HepG2 (cell line): ENCODE results near the gene SLC4A7. TPM values are rescaled to one million over a fixed set of nuclear protein-coding genes. Genes with fewer than 3 reads are reported as not detected.

ENCODE experiments used
- ARNT ChIP-seq: fragments of 450-650 bp; IDR thresholded peaks from 2 replicates; pipeline ENCODE4 v1.6.1; 2017
- ELF4 ChIP-seq: sonication (generic); formaldehyde crosslinking; IDR thresholded peaks from 2 replicates; pipeline ENCODE4 v1.5.0; 2020; ENCODE audit warnings: missing genetic modification reagents, mild to moderate bottlenecking, moderate library complexity, borderline replicate concordance
- FOXO1 ChIP-seq: sonication (generic); formaldehyde crosslinking; IDR thresholded peaks from 2 replicates; pipeline ENCODE4 v1.4.0; 2020; ENCODE audit warnings: missing genetic modification reagents
- IKZF4 ChIP-seq: sonication (generic); formaldehyde crosslinking; IDR thresholded peaks from 2 replicates; pipeline ENCODE4 v1.5.1; 2020; ENCODE audit warnings: borderline replicate concordance, mild to moderate bottlenecking, low read depth, missing genetic modification reagents; ENCODE audit errors: not compliant biosample characterization
- JARID2 ChIP-seq: sonication (generic); formaldehyde crosslinking; IDR thresholded peaks from 2 replicates; pipeline ENCODE4 v1.8.1; 2023; ENCODE audit warnings: missing genetic modification reagents, inconsistent platforms; ENCODE audit not compliant: insufficient replicate concordance
- MED13 ChIP-seq: sonication (generic); formaldehyde crosslinking; IDR thresholded peaks from 2 replicates; pipeline ENCODE4 v1.5.0; 2020; ENCODE audit warnings: missing genetic modification reagents
- MLLT10 ChIP-seq: sonication (generic); formaldehyde crosslinking; IDR thresholded peaks from 2 replicates; pipeline ENCODE4 v1.4.0; 2020; ENCODE audit warnings: missing genetic modification reagents
- PCBP1 ChIP-seq: fragments of 200-400 bp; formaldehyde crosslinking; IDR thresholded peaks from 2 replicates; pipeline ENCODE4 v1.6.1; 2017; ENCODE audit warnings: mild to moderate bottlenecking, low read depth, low read length, borderline replicate concordance
- SP4 ChIP-seq: sonication (generic); formaldehyde crosslinking; IDR thresholded peaks from 2 replicates; pipeline ENCODE4 v1.8.1; 2023; ENCODE audit warnings: mild to moderate bottlenecking, missing genetic modification reagents
- ZNF382 ChIP-seq: sonication (generic); formaldehyde crosslinking; IDR thresholded peaks from 2 replicates; pipeline ENCODE4 v1.5.0; 2020; ENCODE audit warnings: missing genetic modification reagents, mild to moderate bottlenecking, borderline replicate concordance
- ZNF44 ChIP-seq: sonication (generic); formaldehyde crosslinking; IDR thresholded peaks from 2 replicates; pipeline ENCODE4 v1.5.1; 2020; ENCODE audit warnings: mild to moderate bottlenecking, missing genetic modification reagents
- ZNF446 ChIP-seq: sonication (generic); formaldehyde crosslinking; IDR thresholded peaks from 2 replicates; pipeline ENCODE4 v1.5.0; 2020; ENCODE audit warnings: mild to moderate bottlenecking, missing genetic modification reagents
- ZNF75D ChIP-seq: sonication (generic); formaldehyde crosslinking; IDR thresholded peaks from 2 replicates; pipeline ENCODE4 v1.8.1; 2023; ENCODE audit warnings: missing genetic modification reagents, mild to moderate bottlenecking, borderline replicate concordance
- ZNF782 ChIP-seq: sonication (generic); formaldehyde crosslinking; IDR thresholded peaks from 2 replicates; pipeline ENCODE4 v1.4.0; 2020; ENCODE audit warnings: missing genetic modification reagents, mild to moderate bottlenecking, borderline replicate concordance
- ZNF792 ChIP-seq: IDR thresholded peaks from 2 replicates; pipeline ENCODE4 v1.6.1; 2016
- ZNF839 ChIP-seq: sonication (generic); formaldehyde crosslinking; IDR thresholded peaks from 2 replicates; pipeline ENCODE4 v1.4.0; 2020; ENCODE audit warnings: missing genetic modification reagents, mild to moderate bottlenecking, borderline replicate concordance
- ZNF879 ChIP-seq: sonication (generic); formaldehyde crosslinking; IDR thresholded peaks from 2 replicates; pipeline ENCODE4 v1.8.1; 2023; ENCODE audit warnings: missing genetic modification reagents
- polyA plus RNA-seq, 8 experiments: library from polyadenylated mRNA; depleted of rRNA in 3 of 8; stranded (reverse) in 7 of 8; unstranded in 1 of 8; fragments of >200 nt; fragmentation: Illumina TruSeq in 4 of 8; extraction: Trizol in 4 of 8; gene quantifications; 2 replicates each; pipeline versions ENCODE4 v1.2.1 to v1.2.3, GENCODE V29; 2011 to 2016; ENCODE audit warnings: low read depth in 4 of 8, missing spikeins in 1 of 8, mixed read lengths in 1 of 8; ENCODE audit not compliant: insufficient read depth in 1 of 8
- total RNA-seq, 5 experiments: library from RNA; depleted of rRNA; stranded (reverse); fragments of >200 nt; fragmentation: Illumina TruSeq; extraction: Trizol; gene quantifications; 2 replicates each; pipeline ENCODE4 v1.2.3, GENCODE V29; 2016; ENCODE audit warnings: low read depth in 1 of 5
- TF ChIP-seq, protein P1 (sequence below): sonication (generic); formaldehyde crosslinking; IDR thresholded peaks from 2 replicates; pipeline ENCODE4 v1.5.0; 2020; ENCODE audit warnings: mild to moderate bottlenecking, missing genetic modification reagents
- TF ChIP-seq, protein P2 (sequence below): IDR thresholded peaks from 2 replicates; pipeline ENCODE4 v1.6.1; 2016; ENCODE audit warnings: control low read depth
- TF ChIP-seq, protein P3 (sequence below): sonication (generic); formaldehyde crosslinking; IDR thresholded peaks from 2 replicates; pipeline ENCODE4 v1.4.0; 2020; ENCODE audit warnings: mild to moderate bottlenecking, missing genetic modification reagents
- TF ChIP-seq, protein P4 (sequence below): sonication (generic); IDR thresholded peaks from 2 replicates; pipeline ENCODE4 v1.6.1; 2016; ENCODE audit warnings: low read depth, borderline replicate concordance
- TF ChIP-seq, protein P5 (sequence below): sonication (generic); formaldehyde crosslinking; IDR thresholded peaks from 2 replicates; pipeline ENCODE4 v1.4.0; 2020; ENCODE audit warnings: low read depth, missing genetic modification reagents

The SLC4A7 gene
- total and polyA plus RNA-seq, 2 of the 13 experiments (the other 11 are each of a cell fraction or from before 2014, with no cell fraction given): 16.4 to 43.8 TPM

DNA sequence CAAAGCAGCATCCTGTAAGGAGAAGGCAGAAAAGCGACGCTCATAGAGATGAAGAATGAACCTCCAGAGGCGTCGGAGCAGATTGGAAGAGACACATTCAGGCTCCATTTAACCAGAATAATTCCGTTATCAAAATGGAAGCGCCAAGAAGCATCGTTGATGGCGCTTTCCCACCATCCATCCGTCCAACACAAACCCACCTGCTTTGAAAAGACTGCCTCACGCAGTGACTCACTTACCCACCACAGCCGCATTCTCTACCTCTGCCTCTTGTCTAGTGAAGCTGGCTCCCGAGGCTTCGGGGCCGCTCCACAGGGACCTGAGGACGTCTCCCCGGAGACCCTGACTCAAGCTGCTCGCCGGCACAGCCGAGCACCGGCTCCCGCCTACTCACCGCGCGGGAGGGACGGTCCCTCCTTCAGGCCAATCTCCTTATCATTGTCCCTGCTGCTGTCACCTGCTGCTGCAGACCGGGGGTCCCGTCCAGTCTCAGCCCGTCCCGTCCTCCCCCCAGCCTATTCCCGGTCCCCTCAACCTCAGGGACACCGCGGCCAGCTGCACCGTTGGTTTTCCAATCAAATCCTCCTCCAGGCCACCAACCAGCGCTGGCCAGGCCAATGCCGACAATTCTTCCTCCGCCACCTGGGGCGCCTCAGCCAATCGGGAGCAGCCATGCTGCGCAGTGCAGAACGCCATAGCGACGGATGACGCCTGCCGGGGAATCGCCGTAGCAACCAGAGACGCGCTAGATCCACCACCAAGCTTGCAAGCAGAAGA is 115.2 kb downstream of the SLC4A7 start, which contains the start of gene NEK10 (continued):
- TF ChIP-seq IKZF4 (CRISPR knock-in tag) (no peak), ELF4 (CRISPR knock-in tag) (no peak), ZNF792 (CRISPR knock-in tag) (no peak), ZNF879 (CRISPR knock-in tag) (no peak), MED13 (CRISPR knock-in tag) (no peak), JARID2 (CRISPR knock-in tag) (no peak), ZNF839 (CRISPR knock-in tag) (no peak), PCBP1 (no peak), SP4 (CRISPR knock-in tag) (no peak), ZNF782 (CRISPR knock-in tag) (0 out of 2 replicates have a peak, but pooled peaks have one; percentile 59), ZNF446 (CRISPR knock-in tag) (no peak), ZNF382 (CRISPR knock-in tag) (no peak), ZNF44 (CRISPR knock-in tag) (no peak), ZNF75D (CRISPR knock-in tag) (no peak), MLLT10 (no peak), ARNT (no peak), FOXO1 (CRISPR knock-in tag) (peak; percentile 63)
- TF ChIP-seq, protein P1, sequence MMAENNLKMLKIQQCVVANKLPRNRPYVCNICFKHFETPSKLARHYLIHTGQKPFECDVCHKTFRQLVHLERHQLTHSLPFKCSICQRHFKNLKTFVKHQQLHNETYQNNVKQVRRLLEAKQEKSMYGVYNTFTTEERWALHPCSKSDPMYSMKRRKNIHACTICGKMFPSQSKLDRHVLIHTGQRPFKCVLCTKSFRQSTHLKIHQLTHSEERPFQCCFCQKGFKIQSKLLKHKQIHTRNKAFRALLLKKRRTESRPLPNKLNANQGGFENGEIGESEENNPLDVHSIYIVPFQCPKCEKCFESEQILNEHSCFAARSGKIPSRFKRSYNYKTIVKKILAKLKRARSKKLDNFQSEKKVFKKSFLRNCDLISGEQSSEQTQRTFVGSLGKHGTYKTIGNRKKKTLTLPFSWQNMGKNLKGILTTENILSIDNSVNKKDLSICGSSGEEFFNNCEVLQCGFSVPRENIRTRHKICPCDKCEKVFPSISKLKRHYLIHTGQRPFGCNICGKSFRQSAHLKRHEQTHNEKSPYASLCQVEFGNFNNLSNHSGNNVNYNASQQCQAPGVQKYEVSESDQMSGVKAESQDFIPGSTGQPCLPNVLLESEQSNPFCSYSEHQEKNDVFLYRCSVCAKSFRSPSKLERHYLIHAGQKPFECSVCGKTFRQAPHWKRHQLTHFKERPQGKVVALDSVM (CRISPR knock-in tag): no peak
- TF ChIP-seq, protein P2, sequence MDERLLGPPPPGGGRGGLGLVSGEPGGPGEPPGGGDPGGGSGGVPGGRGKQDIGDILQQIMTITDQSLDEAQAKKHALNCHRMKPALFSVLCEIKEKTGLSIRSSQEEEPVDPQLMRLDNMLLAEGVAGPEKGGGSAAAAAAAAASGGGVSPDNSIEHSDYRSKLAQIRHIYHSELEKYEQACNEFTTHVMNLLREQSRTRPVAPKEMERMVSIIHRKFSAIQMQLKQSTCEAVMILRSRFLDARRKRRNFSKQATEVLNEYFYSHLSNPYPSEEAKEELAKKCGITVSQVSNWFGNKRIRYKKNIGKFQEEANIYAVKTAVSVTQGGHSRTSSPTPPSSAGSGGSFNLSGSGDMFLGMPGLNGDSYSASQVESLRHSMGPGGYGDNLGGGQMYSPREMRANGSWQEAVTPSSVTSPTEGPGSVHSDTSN (CRISPR knock-in tag): no peak
- TF ChIP-seq, protein P3, sequence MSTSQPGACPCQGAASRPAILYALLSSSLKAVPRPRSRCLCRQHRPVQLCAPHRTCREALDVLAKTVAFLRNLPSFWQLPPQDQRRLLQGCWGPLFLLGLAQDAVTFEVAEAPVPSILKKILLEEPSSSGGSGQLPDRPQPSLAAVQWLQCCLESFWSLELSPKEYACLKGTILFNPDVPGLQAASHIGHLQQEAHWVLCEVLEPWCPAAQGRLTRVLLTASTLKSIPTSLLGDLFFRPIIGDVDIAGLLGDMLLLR (CRISPR knock-in tag): 0 out of 2 replicates have a peak, but pooled peaks have one; percentile 49
- TF ChIP-seq, protein P4, sequence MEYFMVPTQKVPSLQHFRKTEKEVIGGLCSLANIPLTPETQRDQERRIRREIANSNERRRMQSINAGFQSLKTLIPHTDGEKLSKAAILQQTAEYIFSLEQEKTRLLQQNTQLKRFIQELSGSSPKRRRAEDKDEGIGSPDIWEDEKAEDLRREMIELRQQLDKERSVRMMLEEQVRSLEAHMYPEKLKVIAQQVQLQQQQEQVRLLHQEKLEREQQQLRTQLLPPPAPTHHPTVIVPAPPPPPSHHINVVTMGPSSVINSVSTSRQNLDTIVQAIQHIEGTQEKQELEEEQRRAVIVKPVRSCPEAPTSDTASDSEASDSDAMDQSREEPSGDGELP: peak; percentile 99
- TF ChIP-seq, protein P5, sequence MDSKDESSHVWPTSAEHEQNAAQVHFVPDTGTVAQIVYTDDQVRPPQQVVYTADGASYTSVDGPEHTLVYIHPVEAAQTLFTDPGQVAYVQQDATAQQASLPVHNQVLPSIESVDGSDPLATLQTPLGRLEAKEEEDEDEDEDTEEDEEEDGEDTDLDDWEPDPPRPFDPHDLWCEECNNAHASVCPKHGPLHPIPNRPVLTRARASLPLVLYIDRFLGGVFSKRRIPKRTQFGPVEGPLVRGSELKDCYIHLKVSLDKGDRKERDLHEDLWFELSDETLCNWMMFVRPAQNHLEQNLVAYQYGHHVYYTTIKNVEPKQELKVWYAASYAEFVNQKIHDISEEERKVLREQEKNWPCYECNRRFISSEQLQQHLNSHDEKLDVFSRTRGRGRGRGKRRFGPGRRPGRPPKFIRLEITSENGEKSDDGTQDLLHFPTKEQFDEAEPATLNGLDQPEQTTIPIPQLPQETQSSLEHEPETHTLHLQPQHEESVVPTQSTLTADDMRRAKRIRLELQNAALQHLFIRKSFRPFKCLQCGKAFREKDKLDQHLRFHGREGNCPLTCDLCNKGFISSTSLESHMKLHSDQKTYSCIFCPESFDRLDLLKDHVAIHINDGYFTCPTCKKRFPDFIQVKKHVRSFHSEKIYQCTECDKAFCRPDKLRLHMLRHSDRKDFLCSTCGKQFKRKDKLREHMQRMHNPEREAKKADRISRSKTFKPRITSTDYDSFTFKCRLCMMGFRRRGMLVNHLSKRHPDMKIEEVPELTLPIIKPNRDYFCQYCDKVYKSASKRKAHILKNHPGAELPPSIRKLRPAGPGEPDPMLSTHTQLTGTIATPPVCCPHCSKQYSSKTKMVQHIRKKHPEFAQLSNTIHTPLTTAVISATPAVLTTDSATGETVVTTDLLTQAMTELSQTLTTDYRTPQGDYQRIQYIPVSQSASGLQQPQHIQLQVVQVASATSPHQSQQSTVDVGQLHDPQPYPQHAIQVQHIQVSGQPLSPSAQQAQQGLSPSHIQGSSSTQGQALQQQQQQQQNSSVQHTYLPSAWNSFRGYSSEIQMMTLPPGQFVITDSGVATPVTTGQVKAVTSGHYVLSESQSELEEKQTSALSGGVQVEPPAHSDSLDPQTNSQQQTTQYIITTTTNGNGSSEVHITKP (CRISPR knock-in tag): no peak
